Mesodermal cell (in vitro differentiated cells): Measurements from ENCODE around the gene BRF1.

Source experiments
- H3K27ac ChIP-seq: 2 replicates; pipeline ENCODE4 v1.7.0; 2013; ENCODE audit warnings: mild to moderate bottlenecking, low read depth, low read length, moderate library complexity; ENCODE audit not compliant: severe bottlenecking
- H3K36me3 ChIP-seq: 2 replicates; pipeline ENCODE4 v1.7.1; 2013; ENCODE audit warnings: mild to moderate bottlenecking, low read length, moderate library complexity; ENCODE audit not compliant: control insufficient read depth, insufficient read depth
- H3K4me1 ChIP-seq: one replicate; pipeline ENCODE4 v1.7.1; 2013; ENCODE audit warnings: mild to moderate bottlenecking, low read length; ENCODE audit not compliant: insufficient read depth, control insufficient read depth, poor library complexity, severe bottlenecking
- H3K4me3 ChIP-seq: 2 replicates; pipeline ENCODE4 v1.7.0; 2013; ENCODE audit warnings: low read length, control low read depth, mild to moderate bottlenecking; ENCODE audit not compliant: insufficient read depth, poor library complexity, severe bottlenecking; ENCODE audit errors: extremely low read depth
- H3K9me3 ChIP-seq: 2 replicates; pipeline ENCODE4 v1.7.1; 2013; ENCODE audit warnings: mild to moderate bottlenecking, low read length, moderate library complexity; ENCODE audit not compliant: control insufficient read depth
- WGBS, 2 experiments: methylation state at CpG; one replicate each; pipeline ENCODE4 v1.1.5; 2013; ENCODE audit warnings: missing lambda C conversion rate in 2 of 2; ENCODE audit not compliant: insufficient coverage in 2 of 2; 5-methylcytosine and 5-hydroxymethylcytosine counted together

Gene BRF1

DNA sequence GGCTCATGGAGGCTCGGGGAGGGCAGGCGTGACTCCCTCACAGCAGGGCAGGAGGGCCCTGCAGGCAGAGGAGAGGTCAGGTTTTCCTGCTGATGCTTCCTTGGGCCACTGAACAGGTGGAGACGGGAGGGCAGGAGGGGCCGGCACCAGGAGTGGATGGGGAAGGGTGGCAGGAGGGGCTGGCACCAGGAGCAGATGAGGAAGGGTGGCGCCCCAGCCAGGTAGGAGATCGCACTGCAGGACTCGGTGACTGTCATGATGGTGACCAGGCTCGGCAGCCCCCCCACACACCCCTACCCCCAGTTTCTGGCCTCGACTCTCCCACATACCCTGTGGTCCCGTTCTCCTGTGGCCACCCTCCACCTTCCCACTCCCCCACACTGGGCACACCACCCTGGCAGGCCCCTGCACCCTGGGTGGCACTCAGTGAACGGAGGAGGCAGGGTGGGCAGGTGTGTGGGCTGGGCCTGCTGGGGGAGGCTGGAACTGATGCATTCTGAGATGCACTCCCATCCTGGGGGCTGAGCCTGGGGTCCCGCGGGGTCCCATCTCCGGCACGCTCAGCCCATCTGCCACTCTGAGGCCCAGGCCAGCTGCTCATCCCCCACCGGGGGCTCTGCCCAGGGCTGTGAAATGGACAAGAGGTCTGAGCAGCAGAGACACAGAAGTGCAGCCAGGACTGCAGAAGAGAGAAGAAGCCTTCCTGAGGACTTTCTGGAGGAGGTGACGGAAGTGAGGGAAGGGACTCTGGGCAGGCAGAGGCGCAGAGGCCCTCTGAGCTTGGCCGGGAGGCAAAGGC is 122.5 kb downstream of the BRF1 start:
- Histone ChIP-seq H3K9me3 (no peaks in the 10 kb centered on the region), H3K4me3 (no peak overlapping the region), H3K36me3 (no peaks in the 10 kb centered on the region), H3K27ac (no peak overlapping the region), H3K4me1 (peaks cover 16% of the 10 kb centered on the region)
- WGBS, 2 experiments = 82 to 92% methylated on average over 9 to 15 of the region's 19 CpGs

- Histone ChIP-seq H3K9me3 (no peaks in the 10 kb centered on the region), H3K4me1 (peaks cover 16% of the 10 kb centered on the region), H3K27ac (no peak overlapping the region), H3K36me3 (no peaks in the 10 kb centered on the region), H3K4me3 (no peak overlapping the region)
- WGBS, 2 experiments = 81 to 87% methylated on average over 10 to 11 of the region's 11 CpGs
Observed at GRCh38 chr14:105177082-105177481, 123.7 kb downstream of the BRF1 start.

DNA sequence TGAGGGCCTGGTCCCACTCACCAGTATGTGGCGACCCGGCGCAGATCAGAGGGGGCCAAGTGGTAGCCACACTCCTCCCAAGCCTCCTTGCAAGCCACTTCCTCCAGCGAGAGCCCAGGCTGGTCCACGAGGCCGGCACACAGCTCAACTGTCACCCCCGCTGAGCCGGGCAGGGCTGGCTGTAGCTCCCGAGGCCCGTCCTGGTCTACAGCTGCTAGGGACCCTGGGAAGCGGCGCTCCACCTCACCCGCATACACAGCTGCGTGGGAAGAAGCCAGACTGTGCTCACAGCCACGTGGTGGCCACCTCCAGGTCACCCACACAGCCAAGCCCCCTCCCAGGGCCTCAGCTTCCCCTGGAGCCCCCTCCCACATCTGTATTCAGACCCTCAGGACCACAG is 124.3 kb downstream of the BRF1 start:
- no peak overlapping the region for H3K4me3 ChIP-seq
- 84 to 92% methylated on average over 12 to 15 of the region's 15 CpGs for WGBS, 2 experiments
- peaks cover 15% of the 10 kb centered on the region for H3K4me1 ChIP-seq
- no peaks in the 10 kb centered on the region for H3K36me3 ChIP-seq
- H3K27ac ChIP-seq = no peak overlapping the region
- H3K9me3 ChIP-seq = no peaks in the 10 kb centered on the region

- 92% methylated on average over 21 to 28 of the region's 32 CpGs for WGBS, 2 experiments
- Histone ChIP-seq H3K36me3 (no peaks in the 10 kb centered on the region), H3K9me3 (no peaks in the 10 kb centered on the region), H3K4me1 (peaks cover 16% of the 10 kb centered on the region), H3K4me3 (no peak overlapping the region), H3K27ac (no peak overlapping the region)
Observed at GRCh38 chr14:105173901-105174894, 126.6 kb downstream of the BRF1 start.

- H3K27ac ChIP-seq = no peak overlapping the region
- peaks cover 16% of the 10 kb centered on the region for H3K4me1 ChIP-seq
- H3K9me3 ChIP-seq = no peaks in the 10 kb centered on the region
- 92 to 93% methylated on average over 12 to 13 of the region's 13 CpGs for WGBS, 2 experiments
- no peaks in the 10 kb centered on the region for H3K36me3 ChIP-seq
- no peak overlapping the region for H3K4me3 ChIP-seq
Observed at GRCh38 chr14:105173145-105173544, 127.7 kb downstream of the BRF1 start.

- H3K4me1 ChIP-seq = peaks cover 16% of the 10 kb centered on the region
Observed at GRCh38 chr14:105172476-105172875, 128.3 kb downstream of the BRF1 start.

DNA sequence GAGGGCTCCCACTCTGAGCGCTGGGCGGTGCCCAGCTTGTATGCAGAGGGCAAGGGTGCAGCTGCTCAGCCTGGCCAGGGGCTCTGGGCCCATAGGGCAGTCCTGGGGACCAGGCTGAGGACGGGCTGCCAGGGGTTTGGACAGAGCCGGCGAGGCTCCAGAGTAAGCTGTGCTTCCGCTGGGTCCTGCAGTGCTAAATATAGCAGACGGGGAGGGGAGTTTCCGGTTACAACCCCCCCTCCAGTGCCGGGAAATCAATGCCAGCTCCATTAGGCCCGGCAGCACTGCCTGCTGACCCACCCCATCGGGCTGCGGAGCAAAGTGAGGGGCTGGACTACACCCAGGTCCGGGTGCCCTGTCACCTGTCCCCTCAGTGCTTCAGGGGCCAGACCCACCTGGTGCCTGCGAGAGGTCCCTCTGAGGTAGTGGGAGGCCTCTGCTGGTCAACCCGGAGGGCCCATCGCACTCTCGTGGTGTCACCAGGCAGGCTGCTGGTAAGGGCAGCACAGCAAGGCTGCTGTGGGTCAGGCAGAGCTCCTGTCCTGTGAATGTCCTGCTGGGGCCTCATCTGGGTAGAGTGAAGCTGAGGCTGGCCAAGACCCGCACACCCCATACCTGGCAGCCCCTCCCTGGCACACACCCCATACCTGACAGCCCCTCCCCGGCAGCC is 129.7 kb downstream of the BRF1 start:
- H3K4me1 ChIP-seq = peaks cover 12% of the 10 kb centered on the region

More at GRCh38 chr14:105172476-105172875, 128.3 kb downstream of the BRF1 start:
- H3K9me3 ChIP-seq = no peaks in the 10 kb centered on the region
- no peaks in the 10 kb centered on the region for H3K36me3 ChIP-seq
- no peak overlapping the region for H3K27ac ChIP-seq
- no peak overlapping the region for H3K4me3 ChIP-seq
- 72 to 83% methylated on average over 7 of the region's 7 CpGs for WGBS, 2 experiments

GRCh38 chr14:105169776-105170655 is 130.8 kb downstream of the BRF1 start:
- H3K4me3 ChIP-seq = no peak overlapping the region
- H3K4me1 ChIP-seq = peaks cover 7% of the 10 kb centered on the region
- 76 to 79% methylated on average over 13 to 19 of the region's 22 CpGs for WGBS, 2 experiments
- no peaks in the 10 kb centered on the region for H3K9me3 ChIP-seq
- no peak overlapping the region for H3K27ac ChIP-seq
- no peaks in the 10 kb centered on the region for H3K36me3 ChIP-seq

More for the DNA sequence above, 129.7 kb downstream of the BRF1 start:
- 57 to 79% methylated on average over 14 to 17 of the region's 19 CpGs for WGBS, 2 experiments
- Histone ChIP-seq H3K36me3 (no peaks in the 10 kb centered on the region), H3K9me3 (no peaks in the 10 kb centered on the region), H3K27ac (no peak overlapping the region), H3K4me3 (no peak overlapping the region)

- 10 to 11% methylated on average over 28 to 52 of the region's 54 CpGs for WGBS, 2 experiments
- H3K4me3 ChIP-seq = peak overlapping the region; percentile 11
- no peak overlapping the region for H3K27ac ChIP-seq
- H3K36me3 ChIP-seq = no peaks in the 10 kb centered on the region
- H3K9me3 ChIP-seq = no peaks in the 10 kb centered on the region
- H3K4me1 ChIP-seq = peaks cover 7% of the 10 kb centered on the region
Observed at GRCh38 chr14:105168979-105169507, 131.8 kb downstream of the BRF1 start.
